Endothelial cell of umbilical vein (primary cell): ENCODE measurements around the gene SLC35A3. TPM values are rescaled to one million over a fixed set of nuclear protein-coding genes. Genes with fewer than 3 reads are reported as not detected.
"Not testable (repeated sequence)": the region's sequence is repeated elsewhere in the genome, so short reads cannot be mapped to it uniquely, and the experiment has no call there.

Experiments used
- BruUV-seq: library from RNA; stranded (reverse); fragments of 400-500 nt; replicated peaks from 2 replicates; lab custom pipeline; 2021; lab: Mats Ljungman, UMichigan
- CTCF ChIA-PET: fragments of 300-600, 350-600 bp; sonication (Branson Sonifier 250); formaldehyde crosslinking; loops from one replicate; lab custom pipeline; 2021; ENCODE audit warnings: antibody characterized with exemption, inconsistent platforms; lab: Charles Lee
- POLR2A ChIA-PET: fragments of 300-600, 350-600 bp; sonication (Branson Sonifier 250); formaldehyde crosslinking; loops from one replicate; lab custom pipeline; 2021; ENCODE audit warnings: antibody characterized with exemption, inconsistent platforms; lab: Charles Lee
- DNase-seq: peaks from one replicate; pipeline ENCODE4 v3.0.0-alpha.2; 2011; ENCODE audit warnings: low read depth, low spot score
- FAIRE-seq: peaks from 2 replicates; lab custom pipeline; 2011; peaks lifted over from hg19 to GRCh38; lab: Jason Lieb, UNC
- H2AFZ ChIP-seq: 2 replicates; pipeline ENCODE4 v1.6.0; 2012; ENCODE audit warnings: low read depth, low read length, control low read depth, inconsistent platforms
- H3K27ac ChIP-seq: 2 replicates; pipeline ENCODE4 v1.5.1; 2011; ENCODE audit warnings: low read depth, mild to moderate bottlenecking, control low read depth, low read length, moderate library complexity; ENCODE audit not compliant: insufficient read depth
- H3K27me3 ChIP-seq, 2 experiments: 2 replicates each; pipeline versions ENCODE4 v1.6.0 to v1.6.1; 2011; ENCODE audit warnings: low read length in 2 of 2, mixed read lengths in 1 of 2; ENCODE audit not compliant: control insufficient read depth in 2 of 2, insufficient read depth in 2 of 2
- H3K36me3 ChIP-seq, 2 experiments: 2 replicates in 1 of 2; 3 replicates in 1 of 2; pipeline ENCODE4 v1.5.1; 2011; ENCODE audit warnings: low read length in 2 of 2, mild to moderate bottlenecking in 1 of 2, moderate library complexity in 1 of 2; ENCODE audit not compliant: control insufficient read depth in 2 of 2, insufficient read depth in 2 of 2; ENCODE audit errors: extremely low read depth in 1 of 2
- H3K4me1 ChIP-seq: 3 replicates; pipeline ENCODE4 v1.5.1; 2011; ENCODE audit warnings: mild to moderate bottlenecking, low read length; ENCODE audit not compliant: control insufficient read depth, insufficient read depth; ENCODE audit errors: extremely low read depth
- H3K4me2 ChIP-seq: 2 replicates; pipeline ENCODE4 v1.6.1; 2011; ENCODE audit warnings: low read length, control low read depth, mixed read lengths; ENCODE audit not compliant: insufficient read depth
- H3K4me3 ChIP-seq, 3 experiments: fragments of 200-600 bp in 1 of 3; sonication (generic), shearing (Covaris generic) in 1 of 3; replicated peaks in 1 of 3; 2 replicates each; pipeline ENCODE4 v1.5.1; 2011 to 2016; ENCODE audit warnings: control low read depth in 3 of 3, low read length in 3 of 3, mild to moderate bottlenecking in 2 of 3, inconsistent platforms in 1 of 3, low read depth in 1 of 3, moderate library complexity in 1 of 3; ENCODE audit not compliant: insufficient read depth in 1 of 3
- H3K79me2 ChIP-seq: 2 replicates; pipeline ENCODE4 v1.6.0; 2012; ENCODE audit warnings: low read length, inconsistent platforms; ENCODE audit not compliant: control insufficient read depth, insufficient read depth
- H3K9ac ChIP-seq: replicated peaks from 2 replicates; pipeline ENCODE3; 2011; ENCODE audit warnings: low read length, control low read depth; ENCODE audit not compliant: insufficient read depth; ENCODE audit errors: extremely low read depth
- H3K9me1 ChIP-seq: replicated peaks from 3 replicates; pipeline ENCODE4 v1.6.0; 2011; ENCODE audit warnings: mild to moderate bottlenecking, low read length; ENCODE audit not compliant: control insufficient read depth, insufficient read depth; ENCODE audit errors: extremely low read depth
- H3K9me3 ChIP-seq: replicated peaks from 2 replicates; pipeline ENCODE4 v1.5.1; 2012; ENCODE audit warnings: low read length, inconsistent platforms; ENCODE audit not compliant: control insufficient read depth, insufficient read depth
- H4K20me1 ChIP-seq: replicated peaks from 2 replicates; pipeline ENCODE3; 2011; ENCODE audit warnings: mild to moderate bottlenecking, low read length; ENCODE audit not compliant: control insufficient read depth, insufficient read depth; ENCODE audit errors: extremely low read depth
- JUN ChIP-seq: IDR thresholded peaks from 2 replicates; pipeline ENCODE4 v1.6.1; 2011; ENCODE audit warnings: borderline replicate concordance, low read depth; ENCODE audit not compliant: insufficient read length, insufficient read depth
- POLR2A ChIP-seq: IDR thresholded peaks from 2 replicates; pipeline ENCODE4 v1.6.1; 2012; ENCODE audit warnings: low read depth, mild to moderate bottlenecking, control low read depth, low read length
- dilution Hi-C: fragments of 300-500 bp; cut with MboI; formaldehyde crosslinking; loops from one replicate; pipeline ENCODE4 v1.15.0; 2019; ENCODE audit warnings: low sequenced_read_pairs; ENCODE audit not compliant: extremely low pct_ligation_motif_present
- intact Hi-C: fragments of 100-400 bp; cut with micrococcal nuclease; formaldehyde crosslinking; loops from one replicate; pipeline ENCODE4 v1.10.0; 2022
- polyA plus RNA-seq, 4 experiments: library from polyadenylated mRNA; depleted of rRNA in 3 of 4; stranded (reverse) in 3 of 4; unstranded in 1 of 4; fragments of >200 nt; gene quantifications; 2 replicates each; pipeline versions ENCODE4 v1.2.1 to v1.2.3, GENCODE V29; 2011 to 2012; ENCODE audit warnings: missing spikeins in 1 of 4
- total RNA-seq: library from RNA; stranded (reverse); gene quantifications from 2 replicates; pipeline ENCODE4 v1.2.3, GENCODE V29; 2021

SLC35A3 gene
- total and polyA plus RNA-seq, 2 donors (not counting 3 experiments of a cell fraction or from before 2014, with no cell fraction given) = 3.6 to 19.0 TPM

- FAIRE-seq (no peak), DNase-seq (no peak)
- intact Hi-C loops (loop anchor here (10.0 kb wide), 1 partner anchor 479 kb away; no protein-coding TSS in a partner anchor), dilution Hi-C loops (no loop called here)
- Histone ChIP-seq H4K20me1 (no peaks in the 10 kb centered on the region), H3K4me1 (peaks cover 5% of the 10 kb centered on the region), H3K4me3 (no peak overlapping the region), H3K9me3 (no peaks in the 10 kb centered on the region), H3K27ac (no peak overlapping the region), H3K27me3 (no peaks in the 10 kb centered on the region), H3K79me2 (peaks cover 14% of the 10 kb centered on the region), H3K9me1 (no peaks in the 10 kb centered on the region), H3K4me2 (no peak overlapping the region), H2AFZ (no peak overlapping the region), H3K9ac (no peak overlapping the region), H3K36me3 (peaks cover 0 to 2% of the 10 kb centered on the region in 2 experiments)
- no TSS peak for BruUV-seq
- POLR2A ChIA-PET = no interaction called here
- no peak for TF ChIP-seq POLR2A
- no peak for TF ChIP-seq JUN
- CTCF ChIA-PET = no interaction called here
These were observed 5.7 kb downstream of the SLC35A3 start for GRCh38 chr1:99975529-99975928.

DNA sequence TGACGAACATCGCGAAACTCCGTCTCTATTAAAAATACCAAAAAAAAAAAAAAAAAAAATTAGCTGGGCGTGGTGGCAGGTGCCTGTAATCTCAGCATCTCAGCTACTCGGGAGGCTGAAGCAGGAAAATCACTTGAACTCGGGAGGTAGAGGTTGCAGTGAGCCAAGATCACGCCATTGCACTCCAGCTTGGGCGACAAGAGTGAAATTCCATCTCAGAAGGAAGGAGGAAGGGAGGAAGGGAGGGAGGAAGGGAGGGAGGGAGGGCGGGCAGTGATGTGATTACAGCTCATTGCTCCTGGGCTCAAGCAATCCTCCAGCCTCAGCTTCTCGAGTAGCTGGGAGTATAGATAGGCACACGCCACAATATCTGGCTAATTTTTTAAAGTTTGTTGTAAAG lies 7.5 kb downstream of the SLC35A3 start:
- H3K9me3 ChIP-seq, DNase-seq, dilution Hi-C loops, H3K27ac ChIP-seq, H2AFZ ChIP-seq, H4K20me1 ChIP-seq, H3K36me3 ChIP-seq, POLR2A ChIA-PET, H3K4me3 ChIP-seq, H3K79me2 ChIP-seq, H3K9ac ChIP-seq, H3K4me1 ChIP-seq, BruUV-seq, H3K27me3 ChIP-seq, H3K4me2 ChIP-seq, FAIRE-seq, H3K9me1 ChIP-seq: not testable (repeated sequence)
- intact Hi-C loops = loop anchor here (10.0 kb wide), 1 partner anchor 477 kb away; no protein-coding TSS in a partner anchor
- CTCF ChIA-PET = interaction anchor here (1.0 to 1.2 kb wide), 2 partner anchors 10 to 20 kb away, joined by 3 to 4 read pairs; no protein-coding TSS in a partner anchor
